Measurements from ENCODE around the gene ANKRD13D. TPM values are rescaled to one million over a fixed set of nuclear protein-coding genes. Genes with fewer than 3 reads are reported as not detected.

ANKRD13D gene
- polyA plus RNA-seq, 1 experiment, result 30.7 TPM

DNA sequence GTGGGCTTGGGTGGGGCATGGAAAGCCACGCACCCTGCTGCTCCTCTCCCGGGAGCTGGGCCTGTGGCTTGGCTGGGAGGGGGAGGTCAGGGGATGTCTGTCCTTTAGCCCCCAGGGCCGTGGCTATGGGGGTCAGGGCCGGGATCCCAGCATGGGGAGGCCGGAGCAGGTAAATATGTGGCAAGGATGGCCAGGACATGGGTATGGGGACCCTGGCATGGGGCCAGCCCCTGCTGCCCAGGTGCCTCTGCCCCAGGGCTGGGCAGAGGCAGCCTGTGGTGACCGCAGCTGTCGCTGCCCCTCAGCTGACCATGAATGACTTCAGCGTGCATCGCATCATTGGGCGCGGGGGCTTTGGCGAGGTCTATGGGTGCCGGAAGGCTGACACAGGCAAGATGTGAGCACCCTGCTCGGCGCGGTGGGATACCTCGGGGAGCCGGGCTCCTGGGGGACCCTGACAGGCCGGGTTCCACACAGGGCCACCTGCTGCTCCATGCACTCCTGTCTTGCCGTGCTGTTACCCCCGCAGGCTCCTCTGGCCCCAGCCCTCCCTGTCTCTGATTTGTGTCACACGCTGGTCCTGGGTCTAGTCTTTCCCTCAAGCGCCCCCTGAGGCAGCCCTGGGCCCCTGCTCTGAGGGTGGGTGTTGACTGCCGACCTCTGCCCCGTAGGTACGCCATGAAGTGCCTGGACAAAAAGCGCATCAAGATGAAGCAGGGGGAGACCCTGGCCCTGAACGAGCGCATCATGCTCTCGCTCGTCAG, 8.1 kb upstream of the ANKRD13D start:
- ChIA-PET CTCF (interaction anchor here (0.6 to 1.1 kb wide), 2 partner anchors 9 to 42 kb away, joined by 3 to 4 read pairs; no protein-coding TSS in a partner anchor), POLR2A (no interaction called here)
- no peaks in the 10 kb centered on the region for H3K27me3 ChIP-seq (ENCODE audit: control insufficient read depth, insufficient read depth, low read length)
- TF ChIP-seq CTCF (IDR thresholded peaks at IDR 0.05; ENCODE audit: insufficient read depth, low read depth, low read length), result no peak
- peaks cover 52% of the 10 kb centered on the region for H3K36me3 ChIP-seq (ENCODE audit: control insufficient read depth, insufficient read depth, low read length)
- no peak overlapping the region for H3K4me3 ChIP-seq (ENCODE audit: low read depth, low read length)
- DNase-seq (ENCODE audit: low read depth), result no peak

DNA sequence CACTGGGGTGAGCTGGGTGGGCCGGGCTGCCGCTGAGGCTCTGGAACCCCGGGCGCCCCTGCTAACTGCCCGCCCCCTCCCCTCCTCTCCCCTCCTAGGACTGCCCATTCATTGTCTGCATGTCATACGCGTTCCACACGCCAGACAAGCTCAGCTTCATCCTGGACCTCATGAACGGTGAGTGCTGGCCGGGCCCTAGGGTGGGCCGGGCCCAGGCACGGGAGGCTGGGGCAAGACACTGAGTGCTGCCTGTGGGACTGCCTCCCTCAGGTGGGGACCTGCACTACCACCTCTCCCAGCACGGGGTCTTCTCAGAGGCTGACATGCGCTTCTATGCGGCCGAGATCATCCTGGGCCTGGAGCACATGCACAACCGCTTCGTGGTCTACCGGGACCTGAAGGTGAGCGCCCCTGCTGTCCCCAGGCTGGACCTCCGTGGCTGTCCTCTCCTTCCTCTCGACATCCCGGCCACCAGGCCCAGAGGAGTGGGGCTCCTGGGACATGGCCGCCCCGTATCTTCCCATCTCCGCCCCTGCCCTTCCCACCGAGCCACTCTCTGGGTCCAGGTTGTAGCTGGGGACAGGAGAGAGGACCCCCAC, 7.5 kb upstream of the ANKRD13D start:
- CTCF ChIA-PET, result interaction anchor here (0.6 to 1.5 kb wide), 3 partner anchors 20 to 1803 kb away, joined by 3 read pairs; no protein-coding TSS in a partner anchor

DNA sequence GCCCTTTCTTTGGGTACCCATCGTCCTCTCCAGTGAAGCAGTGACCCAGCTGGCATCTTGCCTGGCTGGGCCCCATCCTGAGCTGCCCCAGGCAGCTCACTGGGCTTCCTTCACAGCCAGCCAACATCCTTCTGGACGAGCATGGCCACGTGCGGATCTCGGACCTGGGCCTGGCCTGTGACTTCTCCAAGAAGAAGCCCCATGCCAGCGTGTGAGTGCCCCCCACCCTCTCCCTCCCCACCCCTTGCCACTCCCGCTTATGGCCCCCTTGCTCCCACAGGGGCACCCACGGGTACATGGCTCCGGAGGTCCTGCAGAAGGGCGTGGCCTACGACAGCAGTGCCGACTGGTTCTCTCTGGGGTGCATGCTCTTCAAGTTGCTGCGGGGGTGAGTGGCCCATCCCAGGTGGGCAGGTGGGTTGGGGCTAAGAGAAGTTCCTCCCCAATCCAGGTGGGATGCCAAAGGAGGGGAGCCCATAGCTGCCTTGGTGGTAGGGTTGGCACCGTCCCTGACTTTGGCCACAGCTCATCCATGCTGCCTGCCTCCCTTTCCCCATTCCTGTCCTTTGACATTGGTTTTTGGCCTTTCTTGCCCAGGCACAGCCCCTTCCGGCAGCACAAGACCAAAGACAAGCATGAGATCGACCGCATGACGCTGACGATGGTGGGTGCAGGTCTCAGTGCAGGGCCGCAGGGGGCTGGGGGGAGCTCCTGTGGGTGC, 6.8 kb upstream of the ANKRD13D start:
- no peak for DNase-seq (ENCODE audit: low read depth)
- no peak for TF ChIP-seq CTCF (IDR thresholded peaks at IDR 0.05; ENCODE audit: insufficient read depth, low read depth, low read length)
- ChIA-PET CTCF (interaction anchor here (0.6 to 1.5 kb wide), 3 partner anchors 20 to 1802 kb away, joined by 3 read pairs; no protein-coding TSS in a partner anchor), POLR2A (no interaction called here)
- Histone ChIP-seq H3K4me3 (ENCODE audit: low read depth, low read length) (no peak overlapping the region), H3K27me3 (ENCODE audit: control insufficient read depth, insufficient read depth, low read length) (no peaks in the 10 kb centered on the region), H3K36me3 (ENCODE audit: control insufficient read depth, insufficient read depth, low read length) (peaks cover 57% of the 10 kb centered on the region)

More for the DNA sequence above, 7.5 kb upstream of the ANKRD13D start:
- Histone ChIP-seq H3K27me3 (ENCODE audit: control insufficient read depth, insufficient read depth, low read length) (no peaks in the 10 kb centered on the region), H3K4me3 (ENCODE audit: low read depth, low read length) (no peak overlapping the region), H3K36me3 (ENCODE audit: control insufficient read depth, insufficient read depth, low read length) (peaks cover 55% of the 10 kb centered on the region)
- DNase-seq (ENCODE audit: low read depth), result no peak
- TF ChIP-seq CTCF (IDR thresholded peaks at IDR 0.05; ENCODE audit: insufficient read depth, low read depth, low read length), result no peak
- POLR2A ChIA-PET, result no interaction called here

- POLR2A ChIA-PET, result interaction anchor here (0.7 kb wide), 1 partner anchor 20 kb away, joined by 5 read pairs; no protein-coding TSS in a partner anchor
- CTCF ChIA-PET, result interaction anchor here (1.5 kb wide), 1 partner anchor 21 kb away, joined by 3 read pairs; no protein-coding TSS in a partner anchor
- H3K27me3 ChIP-seq (ENCODE audit: control insufficient read depth, insufficient read depth, low read length), result no peaks in the 10 kb centered on the region
- no peak overlapping the region for H3K4me3 ChIP-seq (ENCODE audit: low read depth, low read length)
- peaks cover 57% of the 10 kb centered on the region for H3K36me3 ChIP-seq (ENCODE audit: control insufficient read depth, insufficient read depth, low read length)
- no peak for DNase-seq (ENCODE audit: low read depth)
- TF ChIP-seq CTCF (IDR thresholded peaks at IDR 0.05; ENCODE audit: insufficient read depth, low read depth, low read length), result no peak
Measured at GRCh38 chr11:67282876-67283371, 6.2 kb upstream of the ANKRD13D start.
